Endothelial cell of umbilical vein (primary cell): ENCODE measurements around the gene C1GALT1C1.

Source experiments
- CTCF ChIP-seq, 2 donors: IDR thresholded peaks; 1 replicate in 1 of 2; 2 replicates in 1 of 2; pipeline ENCODE4 v1.5.1; 2011; ENCODE audit warnings: low read length in 2 of 2, mild to moderate bottlenecking in 2 of 2, moderate library complexity in 2 of 2, control low read depth in 1 of 2, inconsistent platforms in 1 of 2, low read depth in 1 of 2; ENCODE audit not compliant: insufficient read depth in 1 of 2; ENCODE audit errors: extremely low read depth in 1 of 2
- EZH2 ChIP-seq: IDR thresholded peaks from 2 replicates; pipeline ENCODE4 v1.6.1; 2012; ENCODE audit warnings: borderline replicate concordance, low read depth, mild to moderate bottlenecking, moderate library complexity, low read length, inconsistent platforms; ENCODE audit not compliant: severe bottlenecking
- GATA2 ChIP-seq: IDR thresholded peaks from 2 replicates; pipeline ENCODE4 v1.7.0; 2011; ENCODE audit warnings: low read depth, mild to moderate bottlenecking, moderate library complexity, mixed read lengths, low read length; ENCODE audit not compliant: insufficient read length, insufficient read depth
- MAX ChIP-seq: IDR thresholded peaks from 2 replicates; pipeline ENCODE4 v1.6.1; 2011; ENCODE audit not compliant: insufficient read depth, insufficient read length
- POLR2A ChIP-seq: IDR thresholded peaks from 2 replicates; pipeline ENCODE4 v1.6.1; 2012; ENCODE audit warnings: low read depth, mild to moderate bottlenecking, control low read depth, low read length
- POLR2AphosphoS5 ChIP-seq: IDR thresholded peaks from 2 replicates; pipeline ENCODE4 v1.6.1; 2012; ENCODE audit warnings: low read depth, mild to moderate bottlenecking, control low read depth, low read length, moderate library complexity; ENCODE audit not compliant: insufficient read depth

- TF ChIP-seq CTCF (IDR thresholded peaks at IDR 0.05; ENCODE audit: extremely low read depth in 1 of 2, insufficient read depth in 1 of 2, low read depth in 1 of 2, low read length in 2 of 2) (no peak), POLR2AphosphoS5 (no peak), POLR2A (no peak), MAX (no peak), EZH2 (no peak), GATA2 (no peak)
Observed at GRCh38 chrX:120668357-120668756, 38.5 kb upstream of the C1GALT1C1 start.
